Smooth muscle cell (in vitro differentiated cells): Measurements from ENCODE around the gene RNF212. TPM values are rescaled to one million over a fixed set of nuclear protein-coding genes. Genes with fewer than 3 reads are reported as not detected.

Experiments
- DNase-seq: peaks from one replicate; lab custom pipeline; 2025; ENCODE audit not compliant: unreplicated experiment; lab: John Stamatoyannopoulos, UW
- H2AFZ ChIP-seq: fragments of 200-600 bp; sonication (generic); 2 replicates; pipeline ENCODE4 v1.6.0; 2016; ENCODE audit warnings: antibody characterized with exemption, low read depth, mild to moderate bottlenecking
- H3F3A ChIP-seq: fragments of 200-600 bp; sonication (generic); 2 replicates; pipeline ENCODE4 v1.6.0; 2017; ENCODE audit warnings: antibody characterized with exemption, low read depth
- H3K27ac ChIP-seq: fragments of 200-600 bp; sonication (generic); 2 replicates; pipeline ENCODE4 v1.5.1; 2016; ENCODE audit warnings: low read depth, mild to moderate bottlenecking
- H3K27me3 ChIP-seq: fragments of 200-600 bp; sonication (generic); 2 replicates; pipeline ENCODE4 v1.6.1; 2016; ENCODE audit warnings: low read depth, mild to moderate bottlenecking
- H3K36me3 ChIP-seq: fragments of 200-600 bp; sonication (generic); 2 replicates; pipeline ENCODE4 v1.5.1; 2016; ENCODE audit warnings: low read depth
- H3K4me1 ChIP-seq: fragments of 200-600 bp; sonication (generic); 2 replicates; pipeline ENCODE4 v1.5.1; 2016; ENCODE audit warnings: low read depth
- H3K4me2 ChIP-seq: fragments of 200-600 bp; sonication (generic); 2 replicates; pipeline ENCODE4 v1.6.0; 2016; ENCODE audit warnings: mild to moderate bottlenecking
- H3K4me3 ChIP-seq: fragments of 200-600 bp; sonication (generic); 2 replicates; pipeline ENCODE4 v1.5.1; 2016; ENCODE audit warnings: mild to moderate bottlenecking
- H3K79me2 ChIP-seq: fragments of 200-600 bp; sonication (generic); 2 replicates; pipeline ENCODE4 v1.6.0; 2016; ENCODE audit warnings: low read depth, mild to moderate bottlenecking
- H3K9ac ChIP-seq: fragments of 200-600 bp; sonication (generic); 2 replicates; pipeline ENCODE4 v1.6.0; 2016; ENCODE audit warnings: low read depth
- H3K9me3 ChIP-seq: fragments of 200-600 bp; sonication (generic); replicated peaks from 2 replicates; pipeline ENCODE4 v1.5.1; 2016; ENCODE audit warnings: low read depth
- H4K20me1 ChIP-seq: fragments of 200-600 bp; sonication (generic); 2 replicates; pipeline ENCODE4 v1.6.0; 2016; ENCODE audit warnings: low read depth
- WGBS: methylation state at CpG from one replicate; pipeline ENCODE4 v1.1.7; 2016; ENCODE audit warnings: low lambda C conversion rate; 5-methylcytosine and 5-hydroxymethylcytosine counted together
- polyA plus RNA-seq: library from polyadenylated mRNA; unstranded; fragments of >200 nt; fragmentation: Nextera tagmentation; extraction: Ambion mirVana; gene quantifications from 2 replicates; pipeline ENCODE4 v1.2.1, GENCODE V29; 2016
- total RNA-seq: library from RNA; depleted of rRNA; stranded (reverse); fragments of >200 nt; gene quantifications from 2 replicates; pipeline ENCODE4 v1.2.3, GENCODE V29; 2014
- TF ChIP-seq, protein P1 (sequence below): fragments of 200-600 bp; sonication (generic); IDR thresholded peaks from 2 replicates; pipeline ENCODE4 v1.5.1; 2017; ENCODE audit warnings: borderline replicate concordance, mild to moderate bottlenecking, antibody characterized with exemption; ENCODE audit not compliant: insufficient read depth, poor library complexity, severe bottlenecking

The RNF212 gene
- total and polyA plus RNA-seq, 2 experiments from 2014 or later = 1.3 to 4.6 TPM

DNA sequence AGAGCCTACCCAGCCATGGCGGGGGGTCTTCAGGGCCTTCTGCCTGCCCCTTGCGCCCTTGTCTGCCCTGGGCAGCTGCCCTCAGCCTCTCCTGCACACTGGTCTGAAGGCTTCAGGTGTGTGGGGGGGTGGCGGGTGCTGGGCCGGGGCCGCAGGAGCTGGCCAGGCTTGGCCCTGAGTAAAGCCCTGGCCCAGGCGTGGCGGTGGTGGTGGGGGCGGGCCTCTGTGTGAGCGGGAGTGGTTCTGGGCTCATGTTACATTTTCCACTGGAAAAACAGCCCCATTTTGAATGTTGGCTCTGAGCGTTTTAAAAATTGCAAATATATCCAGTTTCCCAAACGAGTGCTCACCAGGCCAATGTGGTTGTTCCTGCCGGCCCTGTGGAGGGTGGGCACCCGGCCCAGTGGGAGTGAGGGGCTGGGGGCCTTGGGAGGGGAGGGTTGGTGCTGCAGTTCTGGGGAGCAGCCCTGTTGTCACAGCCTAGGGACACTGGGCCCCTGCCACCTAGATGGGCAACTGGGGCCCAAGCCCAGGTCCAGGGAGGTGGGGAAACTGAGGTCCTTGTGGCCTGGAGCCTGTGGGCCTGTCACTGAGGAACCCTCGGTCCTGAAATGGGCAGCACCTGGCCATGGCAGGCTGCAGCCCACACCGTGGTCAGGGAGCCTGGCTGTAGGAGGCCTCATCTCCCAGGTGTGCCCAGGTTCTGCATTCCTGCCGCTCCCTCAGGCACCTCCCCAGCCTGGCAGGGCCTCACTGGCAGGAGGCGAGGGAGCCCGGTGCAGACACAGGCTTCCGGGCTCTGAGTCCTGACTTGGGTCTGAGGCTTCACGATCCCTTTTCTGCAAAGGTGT is 73.6 kb downstream of the RNF212 start:
- H3K27me3 ChIP-seq = no peaks in the 10 kb centered on the region
- no peaks in the 10 kb centered on the region for H3K79me2 ChIP-seq
- H3K36me3 ChIP-seq = no peaks in the 10 kb centered on the region
- no peaks in the 10 kb centered on the region for H4K20me1 ChIP-seq
- no peaks in the 10 kb centered on the region for H3K9me3 ChIP-seq
- H3K4me2 ChIP-seq = peak overlapping the region; percentile 27
- peaks cover 24% of the 10 kb centered on the region for H3K4me1 ChIP-seq
- DNase-seq = peak; percentile 22
- no peak overlapping the region for H3K4me3 ChIP-seq
- TF ChIP-seq, protein P1, sequence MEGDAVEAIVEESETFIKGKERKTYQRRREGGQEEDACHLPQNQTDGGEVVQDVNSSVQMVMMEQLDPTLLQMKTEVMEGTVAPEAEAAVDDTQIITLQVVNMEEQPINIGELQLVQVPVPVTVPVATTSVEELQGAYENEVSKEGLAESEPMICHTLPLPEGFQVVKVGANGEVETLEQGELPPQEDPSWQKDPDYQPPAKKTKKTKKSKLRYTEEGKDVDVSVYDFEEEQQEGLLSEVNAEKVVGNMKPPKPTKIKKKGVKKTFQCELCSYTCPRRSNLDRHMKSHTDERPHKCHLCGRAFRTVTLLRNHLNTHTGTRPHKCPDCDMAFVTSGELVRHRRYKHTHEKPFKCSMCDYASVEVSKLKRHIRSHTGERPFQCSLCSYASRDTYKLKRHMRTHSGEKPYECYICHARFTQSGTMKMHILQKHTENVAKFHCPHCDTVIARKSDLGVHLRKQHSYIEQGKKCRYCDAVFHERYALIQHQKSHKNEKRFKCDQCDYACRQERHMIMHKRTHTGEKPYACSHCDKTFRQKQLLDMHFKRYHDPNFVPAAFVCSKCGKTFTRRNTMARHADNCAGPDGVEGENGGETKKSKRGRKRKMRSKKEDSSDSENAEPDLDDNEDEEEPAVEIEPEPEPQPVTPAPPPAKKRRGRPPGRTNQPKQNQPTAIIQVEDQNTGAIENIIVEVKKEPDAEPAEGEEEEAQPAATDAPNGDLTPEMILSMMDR = no peak
- H3K27ac ChIP-seq = no peak overlapping the region
- no peak overlapping the region for H3K9ac ChIP-seq
- no peak overlapping the region for H2AFZ ChIP-seq
- WGBS = 75% methylated on average over 17 of the region's 20 CpGs
- no peaks in the 10 kb centered on the region for H3F3A ChIP-seq

DNA sequence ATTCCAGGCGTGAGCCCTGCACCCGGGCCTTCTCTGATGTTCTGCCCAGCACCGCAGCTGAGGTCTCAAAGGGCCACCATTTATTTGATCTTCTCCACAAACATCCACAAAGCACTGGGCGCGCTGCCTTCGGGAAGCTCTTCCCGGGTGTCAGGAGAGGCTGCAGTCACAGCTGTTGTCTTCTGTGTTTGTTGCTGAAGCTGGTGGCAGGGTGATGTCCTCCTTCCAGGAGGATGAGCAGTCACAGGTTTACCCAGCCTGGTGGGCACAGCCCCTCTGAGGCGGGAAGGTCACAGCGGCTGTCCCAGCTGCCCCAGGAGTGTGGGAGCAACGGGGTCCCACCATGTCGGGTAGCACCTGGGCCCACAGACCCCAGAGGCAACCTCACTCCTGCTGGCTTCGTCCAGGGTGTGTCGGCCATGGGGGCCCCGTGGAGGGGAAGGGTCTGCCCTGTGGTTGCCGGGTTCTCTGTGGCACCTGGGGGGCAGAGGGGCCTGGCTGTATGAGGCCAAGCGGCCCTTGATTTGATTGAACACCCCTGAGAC is 74.3 kb downstream of the RNF212 start:
- H3K9me3 ChIP-seq = no peaks in the 10 kb centered on the region
- no peak overlapping the region for H3K4me3 ChIP-seq
- H4K20me1 ChIP-seq = no peaks in the 10 kb centered on the region
- H3K4me2 ChIP-seq = no peak overlapping the region
- no peaks in the 10 kb centered on the region for H3K36me3 ChIP-seq
- TF ChIP-seq, protein P1 = no peak
- H3K79me2 ChIP-seq = no peaks in the 10 kb centered on the region
- no peaks in the 10 kb centered on the region for H3K27me3 ChIP-seq
- WGBS = 91% methylated on average over 16 of the region's 16 CpGs
- no peak overlapping the region for H3K27ac ChIP-seq
- H2AFZ ChIP-seq = no peak overlapping the region
- H3K4me1 ChIP-seq = peaks cover 17% of the 10 kb centered on the region
- no peaks in the 10 kb centered on the region for H3F3A ChIP-seq
- no peak for DNase-seq
- no peak overlapping the region for H3K9ac ChIP-seq

DNA sequence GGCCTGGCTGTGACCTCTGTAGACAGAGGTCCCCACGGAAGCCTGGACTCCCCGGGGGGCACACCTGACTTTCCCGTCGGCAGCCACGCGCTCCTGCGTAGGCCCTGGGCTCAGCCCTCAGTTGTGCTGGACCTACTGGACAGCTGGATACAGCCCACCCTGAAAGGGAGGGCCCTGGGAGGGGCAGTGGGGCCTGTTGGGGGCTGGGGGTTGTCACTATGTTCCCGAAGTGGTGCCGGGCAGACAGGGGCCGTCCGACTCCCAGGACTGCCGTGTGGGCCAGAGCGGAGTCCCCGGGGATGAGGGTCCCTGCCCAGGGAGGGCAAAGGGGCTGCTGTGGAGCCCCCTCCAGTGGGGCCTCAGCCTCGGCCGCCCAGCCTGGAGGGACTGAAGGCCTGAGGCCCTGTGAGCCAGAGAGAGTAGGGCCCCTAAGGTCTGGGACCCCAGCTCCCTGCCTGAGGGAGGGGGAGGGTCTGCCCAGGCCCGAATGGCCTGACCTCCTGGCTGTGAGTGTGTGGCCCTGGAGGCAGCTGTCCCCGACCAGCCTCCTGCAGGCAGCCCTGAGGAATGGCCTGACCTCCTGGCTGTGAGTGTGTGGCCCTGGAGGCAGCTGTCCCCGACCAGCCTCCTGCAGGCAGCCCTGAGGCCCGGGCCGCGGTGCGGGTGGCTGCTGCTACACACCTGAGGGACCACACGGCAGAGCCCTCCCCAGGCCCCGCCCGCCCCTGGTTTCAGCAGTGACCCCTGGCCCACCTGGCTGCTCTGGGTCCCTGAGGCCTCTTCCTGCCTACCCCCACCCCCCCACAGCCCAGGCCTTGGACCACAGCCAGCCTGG is 76.2 kb downstream of the RNF212 start:
- TF ChIP-seq, protein P1 = no peak
- no peaks in the 10 kb centered on the region for H4K20me1 ChIP-seq
- H3K4me1 ChIP-seq = peaks cover 14% of the 10 kb centered on the region
- H3K9me3 ChIP-seq = no peaks in the 10 kb centered on the region
- H3F3A ChIP-seq = no peaks in the 10 kb centered on the region
- no peak overlapping the region for H3K4me2 ChIP-seq
- DNase-seq = no peak
- H3K79me2 ChIP-seq = no peaks in the 10 kb centered on the region
- no peaks in the 10 kb centered on the region for H3K27me3 ChIP-seq
- H3K4me3 ChIP-seq = no peak overlapping the region
- H2AFZ ChIP-seq = no peak overlapping the region
- H3K9ac ChIP-seq = no peak overlapping the region
- no peaks in the 10 kb centered on the region for H3K36me3 ChIP-seq
- H3K27ac ChIP-seq = no peak overlapping the region
- 86% methylated on average over 22 of the region's 26 CpGs for WGBS
